Lung microvascular endothelial cell (primary cell): ENCODE results near the gene CD40LG. TPM values are rescaled to one million over a fixed set of nuclear protein-coding genes. Genes with fewer than 3 reads are reported as not detected.

Experiments used
- DNase-seq, 2 donors: peaks; one replicate each; pipeline versions ENCODE4 v3.0.0 to v3.0.0-alpha.2; 2010; ENCODE audit warnings: low read depth in 2 of 2
- total RNA-seq: library from RNA; depleted of rRNA; stranded (reverse); fragments of >200 nt; gene quantifications from 2 replicates; pipeline ENCODE4 v1.2.1, GENCODE V29; 2014

The CD40LG gene
- total RNA-seq, 1 donor from 2014 or later = not detected

DNA sequence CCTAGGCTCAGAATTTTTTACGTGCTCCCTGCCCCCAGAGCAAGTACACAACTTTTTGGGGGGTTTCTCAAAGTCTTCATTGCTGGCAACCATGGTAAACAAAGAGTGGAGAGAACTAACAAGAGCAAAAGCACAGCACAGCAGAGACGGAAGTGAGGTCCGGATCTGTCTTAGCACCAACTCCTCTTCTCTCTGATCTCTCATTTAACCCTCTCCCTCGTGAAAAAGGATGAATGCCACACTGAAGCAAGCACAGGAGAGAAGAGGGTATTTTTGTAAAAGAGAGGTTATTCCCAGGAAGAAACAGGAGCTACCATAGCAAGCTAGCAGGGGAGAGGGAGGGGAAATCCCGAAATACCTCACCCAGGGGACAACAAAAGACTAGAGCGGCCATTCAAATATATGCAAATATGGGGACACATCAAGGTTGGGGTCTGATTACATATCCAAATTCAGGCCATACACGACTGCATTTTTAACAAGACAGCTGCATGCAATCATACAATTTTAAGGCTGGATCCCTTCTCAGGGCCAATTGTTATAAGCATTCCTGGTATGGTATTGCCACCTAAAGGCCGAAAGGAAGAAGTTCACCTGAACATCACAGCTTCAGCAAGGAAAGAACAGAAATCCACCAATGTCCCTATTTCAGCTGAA is 46.6 kb downstream of the CD40LG start:
- DNase-seq = peak; percentile 48 to 65

DNA sequence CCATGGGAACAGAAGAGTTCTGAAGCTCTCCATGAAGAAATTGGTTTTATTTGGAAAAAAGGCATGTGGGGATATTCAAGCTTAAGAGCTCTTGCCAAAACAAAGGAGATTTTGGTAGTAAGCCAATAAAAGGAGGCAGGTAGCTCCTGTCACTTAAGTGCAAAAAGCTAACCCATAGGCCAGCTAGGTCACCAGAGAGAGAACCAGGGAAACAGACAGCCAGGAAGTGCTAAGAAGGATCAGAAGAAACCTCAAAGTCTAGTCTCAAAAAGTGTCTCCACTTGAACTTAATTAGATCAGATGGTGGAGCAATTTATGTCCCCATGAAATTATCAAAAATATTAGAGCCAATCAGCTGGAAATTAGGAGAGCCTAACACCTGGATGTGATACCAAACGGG is 49.2 kb downstream of the CD40LG start:
- DNase-seq = no peak

DNA sequence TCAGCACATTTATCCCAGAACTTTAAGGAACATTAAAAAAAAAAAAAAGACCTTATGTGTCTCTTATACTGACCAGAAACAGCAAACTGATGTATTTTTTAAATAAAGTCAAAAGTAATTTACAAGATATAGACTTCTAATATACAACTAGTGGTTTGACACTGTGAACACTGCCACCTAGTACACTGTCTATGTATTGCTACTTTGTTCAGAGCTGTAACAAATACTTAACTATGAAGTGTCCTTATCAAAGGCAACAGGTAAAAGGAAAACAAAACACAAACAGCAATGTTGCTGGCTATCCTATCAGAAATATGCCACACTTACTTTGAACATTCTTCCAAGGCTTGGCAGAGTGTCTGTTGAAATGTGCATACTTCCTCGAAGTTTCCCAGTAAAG is 60.4 kb downstream of the CD40LG start:
- peak; percentile 10 to 36 for DNase-seq

Other genes with a start within 250 kb of the CD40LG start
- not detected in 2 replicates for gene BRS3, start 160.2 kb upstream of the CD40LG start, total RNA-seq
- 18.5 and 22.6 TPM in 2 replicates for gene HTATSF1, start 150.6 kb upstream of the CD40LG start, total RNA-seq
- not detected in 2 replicates for gene VGLL1, start 115.9 kb upstream of the CD40LG start, total RNA-seq
- 5.9 and 12.7 TPM in 2 replicates for gene ARHGEF6, start 132.8 kb downstream of the CD40LG start, total RNA-seq
- 78.8 and 124 TPM in 2 replicates for gene RBMX, start 232.6 kb downstream of the CD40LG start, total RNA-seq